Endothelial cell of umbilical vein (primary cell): ENCODE data around the gene GBF1. TPM values are rescaled to one million over a fixed set of nuclear protein-coding genes. Genes with fewer than 3 reads are reported as not detected.

Experiments
- BruUV-seq: library from RNA; stranded (reverse); fragments of 400-500 nt; replicated peaks from 2 replicates; lab custom pipeline; 2021; lab: Mats Ljungman, UMichigan
- CTCF ChIA-PET: fragments of 300-600, 350-600 bp; sonication (Branson Sonifier 250); formaldehyde crosslinking; loops from one replicate; lab custom pipeline; 2021; ENCODE audit warnings: antibody characterized with exemption, inconsistent platforms; lab: Charles Lee
- POLR2A ChIA-PET: fragments of 300-600, 350-600 bp; sonication (Branson Sonifier 250); formaldehyde crosslinking; loops from one replicate; lab custom pipeline; 2021; ENCODE audit warnings: antibody characterized with exemption, inconsistent platforms; lab: Charles Lee
- DNase-seq: peaks from one replicate; pipeline ENCODE4 v3.0.0-alpha.2; 2011; ENCODE audit warnings: low read depth, low spot score
- FAIRE-seq: peaks from 2 replicates; lab custom pipeline; 2011; peaks lifted over from hg19 to GRCh38; lab: Jason Lieb, UNC
- H2AFZ ChIP-seq: 2 replicates; pipeline ENCODE4 v1.6.0; 2012; ENCODE audit warnings: low read depth, low read length, control low read depth, inconsistent platforms
- H3K27ac ChIP-seq: 2 replicates; pipeline ENCODE4 v1.5.1; 2011; ENCODE audit warnings: low read depth, mild to moderate bottlenecking, control low read depth, low read length, moderate library complexity; ENCODE audit not compliant: insufficient read depth
- H3K27me3 ChIP-seq, 2 experiments: 2 replicates each; pipeline versions ENCODE4 v1.6.0 to v1.6.1; 2011; ENCODE audit warnings: low read length in 2 of 2, mixed read lengths in 1 of 2; ENCODE audit not compliant: control insufficient read depth in 2 of 2, insufficient read depth in 2 of 2
- H3K36me3 ChIP-seq, 2 experiments: 2 replicates in 1 of 2; 3 replicates in 1 of 2; pipeline ENCODE4 v1.5.1; 2011; ENCODE audit warnings: low read length in 2 of 2, mild to moderate bottlenecking in 1 of 2, moderate library complexity in 1 of 2; ENCODE audit not compliant: control insufficient read depth in 2 of 2, insufficient read depth in 2 of 2; ENCODE audit errors: extremely low read depth in 1 of 2
- H3K4me1 ChIP-seq: 3 replicates; pipeline ENCODE4 v1.5.1; 2011; ENCODE audit warnings: mild to moderate bottlenecking, low read length; ENCODE audit not compliant: control insufficient read depth, insufficient read depth; ENCODE audit errors: extremely low read depth
- H3K4me2 ChIP-seq: 2 replicates; pipeline ENCODE4 v1.6.1; 2011; ENCODE audit warnings: low read length, control low read depth, mixed read lengths; ENCODE audit not compliant: insufficient read depth
- H3K4me3 ChIP-seq, 3 experiments: fragments of 200-600 bp in 1 of 3; sonication (generic), shearing (Covaris generic) in 1 of 3; replicated peaks in 1 of 3; 2 replicates each; pipeline ENCODE4 v1.5.1; 2011 to 2016; ENCODE audit warnings: control low read depth in 3 of 3, low read length in 3 of 3, mild to moderate bottlenecking in 2 of 3, inconsistent platforms in 1 of 3, low read depth in 1 of 3, moderate library complexity in 1 of 3; ENCODE audit not compliant: insufficient read depth in 1 of 3
- H3K79me2 ChIP-seq: 2 replicates; pipeline ENCODE4 v1.6.0; 2012; ENCODE audit warnings: low read length, inconsistent platforms; ENCODE audit not compliant: control insufficient read depth, insufficient read depth
- H3K9ac ChIP-seq: replicated peaks from 2 replicates; pipeline ENCODE3; 2011; ENCODE audit warnings: low read length, control low read depth; ENCODE audit not compliant: insufficient read depth; ENCODE audit errors: extremely low read depth
- H3K9me1 ChIP-seq: replicated peaks from 3 replicates; pipeline ENCODE4 v1.6.0; 2011; ENCODE audit warnings: mild to moderate bottlenecking, low read length; ENCODE audit not compliant: control insufficient read depth, insufficient read depth; ENCODE audit errors: extremely low read depth
- H3K9me3 ChIP-seq: replicated peaks from 2 replicates; pipeline ENCODE4 v1.5.1; 2012; ENCODE audit warnings: low read length, inconsistent platforms; ENCODE audit not compliant: control insufficient read depth, insufficient read depth
- H4K20me1 ChIP-seq: replicated peaks from 2 replicates; pipeline ENCODE3; 2011; ENCODE audit warnings: mild to moderate bottlenecking, low read length; ENCODE audit not compliant: control insufficient read depth, insufficient read depth; ENCODE audit errors: extremely low read depth
- CTCF ChIP-seq, 2 donors: IDR thresholded peaks; 1 replicate in 1 of 2; 2 replicates in 1 of 2; pipeline ENCODE4 v1.5.1; 2011; ENCODE audit warnings: low read length in 2 of 2, mild to moderate bottlenecking in 2 of 2, moderate library complexity in 2 of 2, control low read depth in 1 of 2, inconsistent platforms in 1 of 2, low read depth in 1 of 2; ENCODE audit not compliant: insufficient read depth in 1 of 2; ENCODE audit errors: extremely low read depth in 1 of 2
- EZH2 ChIP-seq: IDR thresholded peaks from 2 replicates; pipeline ENCODE4 v1.6.1; 2012; ENCODE audit warnings: borderline replicate concordance, low read depth, mild to moderate bottlenecking, moderate library complexity, low read length, inconsistent platforms; ENCODE audit not compliant: severe bottlenecking
- FOS ChIP-seq: IDR thresholded peaks from 2 replicates; pipeline ENCODE4 v1.6.1; 2011; ENCODE audit warnings: mild to moderate bottlenecking, low read length, moderate library complexity, borderline replicate concordance; ENCODE audit not compliant: insufficient read depth
- GATA2 ChIP-seq: IDR thresholded peaks from 2 replicates; pipeline ENCODE4 v1.7.0; 2011; ENCODE audit warnings: low read depth, mild to moderate bottlenecking, moderate library complexity, mixed read lengths, low read length; ENCODE audit not compliant: insufficient read length, insufficient read depth
- JUN ChIP-seq: IDR thresholded peaks from 2 replicates; pipeline ENCODE4 v1.6.1; 2011; ENCODE audit warnings: borderline replicate concordance, low read depth; ENCODE audit not compliant: insufficient read length, insufficient read depth
- MAX ChIP-seq: IDR thresholded peaks from 2 replicates; pipeline ENCODE4 v1.6.1; 2011; ENCODE audit not compliant: insufficient read depth, insufficient read length
- MYC ChIP-seq: IDR thresholded peaks from one replicate; pipeline ENCODE4 v1.6.1; 2011; ENCODE audit warnings: mild to moderate bottlenecking, low read depth, low read length
- POLR2A ChIP-seq: IDR thresholded peaks from 2 replicates; pipeline ENCODE4 v1.6.1; 2012; ENCODE audit warnings: low read depth, mild to moderate bottlenecking, control low read depth, low read length
- POLR2AphosphoS5 ChIP-seq: IDR thresholded peaks from 2 replicates; pipeline ENCODE4 v1.6.1; 2012; ENCODE audit warnings: low read depth, mild to moderate bottlenecking, control low read depth, low read length, moderate library complexity; ENCODE audit not compliant: insufficient read depth
- dilution Hi-C: fragments of 300-500 bp; cut with MboI; formaldehyde crosslinking; loops from one replicate; pipeline ENCODE4 v1.15.0; 2019; ENCODE audit warnings: low sequenced_read_pairs; ENCODE audit not compliant: extremely low pct_ligation_motif_present
- intact Hi-C: fragments of 100-400 bp; cut with micrococcal nuclease; formaldehyde crosslinking; loops from one replicate; pipeline ENCODE4 v1.10.0; 2022
- polyA plus RNA-seq, 4 experiments: library from polyadenylated mRNA; depleted of rRNA in 3 of 4; stranded (reverse) in 3 of 4; unstranded in 1 of 4; fragments of >200 nt; gene quantifications; 2 replicates each; pipeline versions ENCODE4 v1.2.1 to v1.2.3, GENCODE V29; 2011 to 2012; ENCODE audit warnings: missing spikeins in 1 of 4
- total RNA-seq: library from RNA; stranded (reverse); gene quantifications from 2 replicates; pipeline ENCODE4 v1.2.3, GENCODE V29; 2021

GBF1 gene
- total and polyA plus RNA-seq, 2 donors (not counting 3 experiments of a cell fraction or from before 2014, with no cell fraction given), result 26.0 to 49.7 TPM

DNA sequence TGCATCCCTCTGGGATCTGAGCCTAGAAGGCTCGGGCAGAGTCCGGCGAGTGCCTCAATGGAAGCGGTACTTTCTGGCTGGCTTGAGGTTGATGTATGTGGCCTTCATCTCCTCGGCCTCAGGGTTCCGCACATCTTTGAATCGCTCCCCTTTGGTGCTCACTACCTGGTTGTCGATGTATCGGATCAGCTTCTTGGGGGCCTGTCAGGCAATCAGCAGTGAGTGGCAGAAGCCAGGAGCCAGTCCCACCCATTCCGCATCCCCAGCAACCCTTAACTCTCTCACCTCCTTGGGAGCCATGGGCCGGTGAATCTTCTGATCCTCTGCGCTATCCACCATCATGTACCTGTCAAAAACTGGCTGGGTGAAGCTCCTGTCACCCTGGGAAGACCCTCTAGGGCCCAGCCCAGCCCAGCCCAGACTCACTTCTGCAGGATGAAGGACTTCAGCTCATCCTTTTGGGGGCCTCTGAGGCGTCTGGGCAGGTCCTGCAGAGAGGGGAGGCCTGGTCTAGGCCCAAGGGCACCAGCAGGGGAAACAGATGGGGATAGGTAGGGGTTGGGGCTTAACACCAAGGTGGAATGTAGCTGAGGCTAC, 178.1 kb downstream of the GBF1 start:
- FAIRE-seq, result no peak
- TSS peak; percentile 44 for BruUV-seq

More for the DNA sequence above, 178.1 kb downstream of the GBF1 start:
- peaks cover 0 to 9% of the 10 kb centered on the region in 2 experiments for H3K36me3 ChIP-seq
- no peak overlapping the region for H3K27ac ChIP-seq
- ChIA-PET CTCF (interaction anchor here (0.6 to 6.5 kb wide), 13 partner anchors 9 to 254 kb away, joined by 3 to 74 read pairs (median 21); partner anchors contain the start of genes C10orf95 and CUEDC2), POLR2A (interaction anchor here (0.5 to 0.9 kb wide), 2 partner anchors 79 to 267 kb away, joined by 3 read pairs; partner anchors contain the start of gene ACTR1A)
- H4K20me1 ChIP-seq, result no peaks in the 10 kb centered on the region
- dilution Hi-C loops, result no loop called here
- H3K4me3 ChIP-seq, result no peak overlapping the region
- no peaks in the 10 kb centered on the region for H3K9me3 ChIP-seq
- intact Hi-C loops, result loop anchor here (5.0 kb wide), 3 partner anchors 79 to 224 kb away; partner anchors contain the start of genes ACTR1A and SUFU
- no peak overlapping the region for H3K9ac ChIP-seq
- peaks cover 0 to 3% of the 10 kb centered on the region in 2 experiments for H3K27me3 ChIP-seq
- no peaks in the 10 kb centered on the region for H3K9me1 ChIP-seq
- peaks cover 20% of the 10 kb centered on the region for H3K4me1 ChIP-seq
- TF ChIP-seq POLR2AphosphoS5 (no peak), EZH2 (no peak), MYC (no peak), CTCF (IDR thresholded peaks at IDR 0.05; ENCODE audit: extremely low read depth in 1 of 2, insufficient read depth in 1 of 2, low read depth in 1 of 2, low read length in 2 of 2) (no peak), POLR2A (no peak), GATA2 (no peak), JUN (no peak), MAX (no peak), FOS (no peak)
- H2AFZ ChIP-seq, result no peak overlapping the region
- DNase-seq, result no peak
- no peak overlapping the region for H3K4me2 ChIP-seq
- H3K79me2 ChIP-seq, result no peaks in the 10 kb centered on the region
